H1 (cell line): ENCODE measurements around the gene LPO. TPM values are rescaled to one million over a fixed set of nuclear protein-coding genes. Genes with fewer than 3 reads are reported as not detected.
A peak's percentile ranks its signal among the peaks of the same experiment; 100 is the strongest.

ENCODE experiments used
- ATF3 ChIP-seq: IDR thresholded peaks from 2 replicates; pipeline ENCODE4 v1.6.1; 2011; ENCODE audit warnings: low read depth, mild to moderate bottlenecking, low read length; ENCODE audit not compliant: insufficient read depth
- BACH1 ChIP-seq: IDR thresholded peaks from 2 replicates; pipeline ENCODE4 v1.6.1; 2012; ENCODE audit warnings: low read length, improper control_type of control experiment
- BCL11A ChIP-seq, 2 experiments: IDR thresholded peaks; one replicate each; pipeline ENCODE4 v1.6.1; 2011; ENCODE audit warnings: low read depth in 2 of 2, low read length in 2 of 2, mild to moderate bottlenecking in 2 of 2
- BRCA1 ChIP-seq: IDR thresholded peaks from 2 replicates; pipeline ENCODE4 v1.6.1; 2012; ENCODE audit warnings: low read depth, low read length, improper control_type of control experiment
- CBX8 ChIP-seq: fragments of 300-800, 300-1000 bp; sonication (generic); IDR thresholded peaks from 2 replicates; pipeline ENCODE4 v1.7.1; 2016; ENCODE audit warnings: low read depth, low read length, borderline replicate concordance
- CREB1 ChIP-seq: IDR thresholded peaks from 2 replicates; pipeline ENCODE4 v1.6.1; 2012; ENCODE audit warnings: inconsistent platforms
- CTBP2 ChIP-seq: IDR thresholded peaks from 2 replicates; pipeline ENCODE4 v1.7.0; 2011; ENCODE audit warnings: borderline replicate concordance, mild to moderate bottlenecking, moderate library complexity, mixed read lengths, low read length; ENCODE audit not compliant: insufficient read depth, insufficient read length
- GABPA ChIP-seq: IDR thresholded peaks from 2 replicates; pipeline ENCODE4 v1.6.1; 2011; ENCODE audit warnings: mild to moderate bottlenecking, low read length, moderate library complexity, borderline replicate concordance; ENCODE audit not compliant: insufficient read depth
- HDAC2 ChIP-seq, 2 experiments: fragments of 300-600 bp in 1 of 2; sonication (generic) in 1 of 2; IDR thresholded peaks; 2 replicates each; pipeline ENCODE4 v1.6.1; 2011 to 2012; ENCODE audit warnings: low read depth in 2 of 2, low read length in 2 of 2, mild to moderate bottlenecking in 2 of 2, moderate library complexity in 2 of 2, borderline replicate concordance in 1 of 2, inconsistent platforms in 1 of 2
- KDM1A ChIP-seq: fragments of 200-600, 300-600 bp; sonication (generic); IDR thresholded peaks from 2 replicates; pipeline ENCODE4 v1.7.1; 2016; ENCODE audit warnings: mild to moderate bottlenecking, low read length, borderline replicate concordance
- MAFK ChIP-seq: IDR thresholded peaks from 2 replicates; pipeline ENCODE4 v1.6.1; 2012; ENCODE audit warnings: low read depth, mild to moderate bottlenecking, improper control_type of control experiment, low read length
- POU5F1 ChIP-seq: IDR thresholded peaks from 2 replicates; pipeline ENCODE4 v1.6.1; 2011; ENCODE audit warnings: low read depth, mild to moderate bottlenecking, low read length, moderate library complexity
- RAD21 ChIP-seq, 2 experiments: IDR thresholded peaks in 1 of 2; conservative IDR thresholded peaks in 1 of 2; 2 replicates each; pipeline ENCODE4 v1.6.1; 2011; ENCODE audit warnings: low read depth in 2 of 2, low read length in 2 of 2, improper control_type of control experiment in 1 of 2, inconsistent platforms in 1 of 2, mild to moderate bottlenecking in 1 of 2, moderate library complexity in 1 of 2
- RBBP5 ChIP-seq: IDR thresholded peaks from 2 replicates; pipeline ENCODE4 v1.7.1; 2012; ENCODE audit warnings: low read depth, mild to moderate bottlenecking, inconsistent platforms, low read length, moderate library complexity, borderline replicate concordance
- RXRA ChIP-seq: IDR thresholded peaks from 2 replicates; pipeline ENCODE4 v1.6.1; 2011; ENCODE audit warnings: low read depth, mild to moderate bottlenecking, low read length, moderate library complexity; ENCODE audit not compliant: insufficient read depth
- SIRT6 ChIP-seq: IDR thresholded peaks from one replicate; pipeline ENCODE4 v1.7.1; 2012; ENCODE audit warnings: low read length, inconsistent platforms
- SP4 ChIP-seq: IDR thresholded peaks from 2 replicates; pipeline ENCODE4 v1.6.1; 2012; ENCODE audit warnings: low read length, inconsistent platforms
- SRF ChIP-seq: IDR thresholded peaks from 2 replicates; pipeline ENCODE4 v1.6.1; 2011; ENCODE audit warnings: mild to moderate bottlenecking, low read depth, low read length, moderate library complexity
- TBP ChIP-seq: IDR thresholded peaks from 2 replicates; pipeline ENCODE4 v1.6.1; 2011; ENCODE audit warnings: low read depth, low read length, improper control_type of control experiment
- TEAD4 ChIP-seq: IDR thresholded peaks from 2 replicates; pipeline ENCODE4 v1.6.1; 2012; ENCODE audit warnings: low read depth, low read length, inconsistent platforms, mixed read lengths
- YY1 ChIP-seq: IDR thresholded peaks from 2 replicates; pipeline ENCODE4 v1.6.1; 2011; ENCODE audit warnings: low read depth, mild to moderate bottlenecking, low read length
- ZNF274 ChIP-seq: IDR thresholded peaks from 2 replicates; pipeline ENCODE4 v1.7.0; 2012; ENCODE audit warnings: low read length, borderline replicate concordance; ENCODE audit errors: extremely low read depth
- polyA plus RNA-seq, 7 experiments: library from polyadenylated mRNA; depleted of rRNA in 3 of 7; stranded (reverse) in 5 of 7; unstranded in 2 of 7; fragments of >200 nt in 5 of 7; fragments of 200-250 nt in 2 of 7; gene quantifications; 1 replicate in 5 of 7; 2 replicates in 1 of 7; 4 replicates in 1 of 7; pipeline versions ENCODE4 v1.2.1 to v1.2.3, GENCODE V29; 2011 to 2013; ENCODE audit warnings: missing spikeins in 2 of 7, mixed read lengths in 2 of 7
- total RNA-seq: library from RNA; stranded (reverse); fragmentation: NEBNext Ultra II Directional; extraction: Animal tissue kit (Norgen Biotek cat#: 25700); gene quantifications from 2 replicates; pipeline ENCODE4 v1.2.1, GENCODE V29; 2021
- TF ChIP-seq, protein P1 (sequence below): IDR thresholded peaks from 2 replicates; pipeline ENCODE4 v1.6.1; 2012; ENCODE audit warnings: inconsistent platforms

Gene LPO
- total and polyA plus RNA-seq, 2 of the 8 experiments (the other 6 are each of a cell fraction or from before 2014, with no cell fraction given), result 0.38 to 0.52 TPM

DNA sequence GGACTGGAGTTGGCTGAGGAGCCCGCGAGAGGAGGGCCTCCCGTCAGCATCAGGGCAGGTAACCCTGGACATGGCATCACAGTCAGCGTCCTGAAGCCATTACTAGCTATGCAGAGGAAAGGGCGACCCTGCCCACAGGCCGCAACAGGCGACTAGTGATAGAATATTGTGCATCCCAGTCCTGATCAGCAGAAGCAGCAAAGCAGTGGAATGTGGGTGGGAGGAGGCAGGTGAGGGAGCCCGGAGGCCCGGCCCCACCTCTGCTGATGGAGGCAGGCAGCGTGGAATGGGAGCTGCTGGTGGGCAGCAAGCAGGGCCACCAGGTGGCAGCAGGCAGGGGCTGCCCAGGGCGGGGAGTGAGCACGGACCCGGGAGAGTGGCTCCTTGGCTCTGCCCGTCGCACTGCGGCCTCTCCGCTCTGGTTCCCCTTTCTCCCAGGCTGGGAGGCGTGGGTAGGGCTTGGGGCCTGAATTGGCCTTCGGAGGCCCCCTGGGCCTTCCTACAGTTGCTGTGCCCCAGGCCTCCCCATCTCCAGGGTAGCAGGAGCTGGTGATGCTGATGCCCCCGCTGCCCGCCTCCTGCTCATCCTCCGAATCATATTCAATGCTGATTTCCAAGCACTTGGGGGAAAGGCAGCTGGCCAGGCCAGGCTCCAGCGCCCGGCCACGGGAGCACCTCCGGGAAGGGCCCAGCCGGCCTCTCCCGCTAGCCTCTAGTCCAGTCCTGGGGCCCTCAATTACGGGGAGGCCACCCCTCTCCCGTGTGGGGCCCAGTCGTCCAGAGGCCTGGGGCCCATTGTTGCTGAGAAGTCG is 70.0 kb downstream of the LPO start (continued):
- TF ChIP-seq MAFK, result no peak
- TF ChIP-seq TBP, result peak; percentile 37; the same call in 1 of the 2 replicates
- no peak for TF ChIP-seq ZNF274
- peak; percentile 69; the same call in 1 of the 2 replicates for TF ChIP-seq YY1
- peak in 1 of 2 experiments; percentile 62; a peak in 1 of 4 replicates for TF ChIP-seq HDAC2 (IDR thresholded peaks at IDR 0.05; ENCODE audit: borderline replicate concordance in 1 of 2, low read depth in 2 of 2, low read length in 2 of 2)
- no peak for TF ChIP-seq RXRA
- no peak for TF ChIP-seq ATF3
- no peak for TF ChIP-seq SIRT6
- no peak for TF ChIP-seq BRCA1
- TF ChIP-seq RBBP5, result no peak
- no peak for TF ChIP-seq KDM1A
- TF ChIP-seq CTBP2, result no peak
- TF ChIP-seq RAD21 (IDR thresholded peaks at IDR 0.05 in 1 of 2, conservative IDR thresholded peaks at IDR 0.05 in 1 of 2; ENCODE audit: low read depth in 2 of 2, low read length in 2 of 2), result peak; percentile 59 to 68
- no peak for TF ChIP-seq POU5F1
- 0 out of 2 replicates have a peak, but pooled peaks have one; percentile 43 for TF ChIP-seq GABPA
- TF ChIP-seq CBX8, result no peak
- no peak for TF ChIP-seq BCL11A (IDR thresholded peaks at IDR 0.05; ENCODE audit: low read depth in 2 of 2, low read length in 2 of 2)
- TF ChIP-seq CREB1, result no peak
- 0 out of 2 replicates have a peak, but pooled peaks have one; percentile 38 for TF ChIP-seq BACH1
- TF ChIP-seq SP4, result no peak
- no peak for TF ChIP-seq SRF
- TF ChIP-seq, protein P1, sequence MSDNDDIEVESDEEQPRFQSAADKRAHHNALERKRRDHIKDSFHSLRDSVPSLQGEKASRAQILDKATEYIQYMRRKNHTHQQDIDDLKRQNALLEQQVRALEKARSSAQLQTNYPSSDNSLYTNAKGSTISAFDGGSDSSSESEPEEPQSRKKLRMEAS, result peak; percentile 64; the same call in 1 of the 2 replicates
- peak; percentile 45; the same call in 1 of the 2 replicates for TF ChIP-seq TEAD4
